WI38 (cell line): ENCODE data around the gene MAPK8IP2.

ENCODE experiments used
- H3K4me3 ChIP-seq: 2 replicates; pipeline ENCODE4 v1.5.1; 2011; ENCODE audit warnings: low read depth, mild to moderate bottlenecking, control low read depth, low read length
- CTCF ChIP-seq: IDR thresholded peaks from 2 replicates; pipeline ENCODE4 v1.5.1; 2012; ENCODE audit warnings: low read depth, mild to moderate bottlenecking, control low read depth, low read length

The MAPK8IP2 gene

GRCh38 chr22:50569896-50570535 is 30.6 kb upstream of the MAPK8IP2 start:
- H3K4me3 ChIP-seq = no peak overlapping the region
- TF ChIP-seq CTCF = no peak

GRCh38 chr22:50570861-50571260 is 29.7 kb upstream of the MAPK8IP2 start:
- H3K4me3 ChIP-seq = no peak overlapping the region
- TF ChIP-seq CTCF = no peak

- TF ChIP-seq CTCF = no peak
- no peak overlapping the region for H3K4me3 ChIP-seq
Observed at GRCh38 chr22:50571264-50572175, 29.1 kb upstream of the MAPK8IP2 start.

- no peak overlapping the region for H3K4me3 ChIP-seq
- no peak for TF ChIP-seq CTCF
Observed at GRCh38 chr22:50572965-50573364, 27.6 kb upstream of the MAPK8IP2 start.

- no peak overlapping the region for H3K4me3 ChIP-seq
- TF ChIP-seq CTCF = no peak
Observed at GRCh38 chr22:50573491-50574382, 26.9 kb upstream of the MAPK8IP2 start.

GRCh38 chr22:50574383-50574755 is 26.2 kb upstream of the MAPK8IP2 start:
- no peak overlapping the region for H3K4me3 ChIP-seq
- TF ChIP-seq CTCF = no peak
